GM12891 (cell line): ENCODE data around the gene OTC.

Source experiments
- POLR2A ChIP-seq: IDR thresholded peaks from 2 replicates; pipeline ENCODE4 v1.6.1; 2011; ENCODE audit warnings: low read depth, low read length, control low read depth
- POLR2AphosphoS5 ChIP-seq: IDR thresholded peaks from 2 replicates; pipeline ENCODE4 v1.6.1; 2011; ENCODE audit warnings: low read depth, low read length, control low read depth

DNA sequence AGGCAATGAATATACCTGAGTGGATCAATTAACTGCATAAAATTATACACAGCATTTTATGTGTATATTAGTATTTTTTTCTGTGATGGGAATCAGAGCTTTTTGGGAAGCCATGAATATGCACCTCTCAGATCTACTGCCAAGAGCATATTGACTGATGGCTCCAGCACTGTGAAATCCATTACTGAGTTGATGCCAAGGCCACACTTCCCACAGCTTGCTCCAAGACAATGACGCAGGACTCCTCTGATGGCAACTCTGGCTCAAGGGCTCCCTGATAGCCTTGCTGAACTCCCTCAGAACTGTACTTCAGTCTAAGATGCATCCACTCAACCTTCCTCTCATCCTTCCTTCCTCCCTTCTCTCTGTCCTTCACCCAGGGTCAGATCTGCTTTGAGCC, 82.7 kb downstream of the OTC start:
- TF ChIP-seq POLR2A (no peak), POLR2AphosphoS5 (no peak)
